Globus pallidus (tissue), 1 donor: ENCODE results near the gene BCR.

Experiments
- DNase-seq: peaks from one replicate; pipeline ENCODE4 v3.0.0-alpha.2; 2015; ENCODE audit warnings: low spot score

The BCR gene

DNA sequence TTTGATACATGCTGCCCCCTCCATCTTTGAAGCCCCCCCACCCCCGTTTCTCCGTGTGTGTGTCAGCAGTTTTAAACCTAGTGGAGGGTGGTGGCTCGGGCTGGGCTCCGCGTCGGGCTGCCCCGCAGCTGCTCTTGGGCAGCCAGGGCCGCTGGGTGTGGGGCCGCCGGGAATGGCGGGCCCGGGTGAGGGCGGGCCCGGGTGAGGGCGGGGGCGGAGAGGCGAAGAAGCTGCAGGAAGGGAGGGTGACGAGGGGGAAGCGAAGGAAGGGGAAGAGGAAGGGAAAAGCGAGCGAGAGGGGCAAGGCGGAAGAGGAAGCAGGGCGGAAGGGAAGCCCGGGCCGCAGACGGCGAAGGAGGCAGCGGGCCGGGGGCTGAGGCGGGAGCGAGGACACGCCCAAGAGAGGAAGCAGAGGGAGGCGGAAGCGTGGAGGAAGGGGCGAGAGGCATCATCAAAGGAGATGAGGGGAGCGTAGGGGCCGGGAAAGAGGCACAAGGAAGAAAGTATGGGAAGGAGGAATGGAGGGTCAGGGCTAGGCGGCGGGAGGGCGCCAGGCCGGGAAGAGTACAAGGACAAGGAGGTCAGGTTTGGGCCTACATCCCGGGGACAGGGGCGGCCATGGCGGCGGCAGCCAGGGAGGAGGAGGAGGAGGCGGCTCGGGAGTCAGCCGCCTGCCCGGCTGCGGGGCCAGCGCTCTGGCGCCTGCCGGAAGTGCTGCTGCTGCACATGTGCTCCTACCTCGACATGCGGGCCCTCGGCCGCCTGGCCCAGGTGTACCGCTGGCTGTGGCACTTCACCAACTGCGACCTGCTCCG is 82.4 kb downstream of the BCR start:
- DNase-seq: no peak

DNA sequence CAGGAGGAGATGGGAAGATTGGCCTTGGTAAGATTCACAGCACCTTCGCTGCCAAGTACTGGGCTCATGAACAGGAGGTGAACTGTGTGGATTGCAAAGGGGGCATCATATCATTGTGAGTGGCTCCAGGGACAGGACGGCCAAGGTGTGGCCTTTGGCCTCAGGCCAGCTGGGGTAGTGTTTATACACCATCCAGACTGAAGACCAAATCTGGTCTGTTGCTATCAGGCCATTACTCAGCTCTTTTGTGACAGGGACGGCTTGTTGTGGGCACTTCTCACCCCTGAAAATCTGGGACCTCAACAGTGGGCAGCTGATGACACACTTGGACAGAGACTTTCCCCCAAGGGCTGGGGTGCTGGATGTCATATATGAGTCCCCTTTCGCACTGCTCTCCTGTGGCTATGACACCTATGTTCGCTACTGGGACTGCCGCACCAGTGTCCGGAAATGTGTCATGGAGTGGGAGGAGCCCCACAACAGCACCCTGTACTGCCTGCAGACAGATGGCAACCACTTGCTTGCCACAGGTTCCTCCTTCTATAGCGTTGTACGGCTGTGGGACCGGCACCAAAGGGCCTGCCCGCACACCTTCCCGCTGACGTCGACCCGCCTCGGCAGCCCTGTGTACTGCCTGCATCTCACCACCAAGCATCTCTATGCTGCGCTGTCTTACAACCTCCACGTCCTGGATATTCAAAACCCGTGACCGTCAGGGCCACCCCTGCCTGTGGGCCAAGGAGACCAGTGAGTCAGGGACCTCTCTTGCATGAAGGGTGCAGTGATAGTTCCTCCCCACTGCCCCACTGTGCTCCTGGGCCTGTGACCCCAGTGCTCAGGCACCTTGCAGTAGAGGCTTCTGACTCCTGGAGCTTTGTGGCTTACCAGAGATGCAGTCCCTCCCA is 83.6 kb downstream of the BCR start:
- no peak for DNase-seq

GRCh38 chr22:23264610-23265367 is 84.5 kb downstream of the BCR start:
- no peak for DNase-seq

- DNase-seq: no peak
Measured at GRCh38 chr22:23265368-23265700, 85.0 kb downstream of the BCR start.

- no peak for DNase-seq
Measured at GRCh38 chr22:23266780-23267179, 86.5 kb downstream of the BCR start.

DNA sequence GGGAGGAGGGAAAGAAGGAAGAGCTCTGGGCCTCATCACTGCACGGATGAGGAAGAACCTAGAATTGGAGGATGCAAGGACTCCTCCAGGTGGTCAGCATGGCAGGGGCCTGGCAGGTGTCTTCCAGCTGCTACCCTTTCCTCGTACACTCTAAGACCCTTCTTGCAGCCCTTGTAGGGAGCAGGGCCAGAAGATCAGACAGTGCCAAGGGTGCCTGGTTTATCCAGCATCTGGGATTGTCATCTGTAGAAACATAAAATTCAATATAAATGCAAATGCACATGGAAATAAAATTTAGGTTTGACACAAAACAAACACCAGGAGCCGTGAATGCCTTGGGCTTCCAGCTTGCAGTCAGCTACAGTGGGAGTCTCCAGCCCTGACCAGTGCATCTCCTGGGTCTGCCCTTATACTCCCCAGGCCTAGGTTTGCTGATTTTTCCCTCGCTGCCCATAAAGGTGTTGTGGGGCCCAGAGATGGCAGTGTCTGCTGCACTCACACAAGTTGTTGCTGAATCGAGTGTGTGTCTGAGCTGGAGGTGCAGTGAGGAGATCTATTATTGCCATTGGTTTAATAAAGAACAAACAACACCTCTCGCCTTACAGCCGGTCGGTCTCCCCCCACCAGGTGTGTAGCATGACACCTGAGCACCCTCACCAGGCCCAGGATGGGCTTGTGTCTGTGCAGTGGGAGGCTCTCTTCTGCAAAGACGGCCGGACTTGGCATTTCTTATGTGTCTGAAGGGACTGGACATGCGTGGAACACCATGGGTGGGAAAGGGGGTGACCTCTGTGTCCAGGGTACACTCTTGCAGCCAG is 87.1 kb downstream of the BCR start:
- no peak for DNase-seq

DNA sequence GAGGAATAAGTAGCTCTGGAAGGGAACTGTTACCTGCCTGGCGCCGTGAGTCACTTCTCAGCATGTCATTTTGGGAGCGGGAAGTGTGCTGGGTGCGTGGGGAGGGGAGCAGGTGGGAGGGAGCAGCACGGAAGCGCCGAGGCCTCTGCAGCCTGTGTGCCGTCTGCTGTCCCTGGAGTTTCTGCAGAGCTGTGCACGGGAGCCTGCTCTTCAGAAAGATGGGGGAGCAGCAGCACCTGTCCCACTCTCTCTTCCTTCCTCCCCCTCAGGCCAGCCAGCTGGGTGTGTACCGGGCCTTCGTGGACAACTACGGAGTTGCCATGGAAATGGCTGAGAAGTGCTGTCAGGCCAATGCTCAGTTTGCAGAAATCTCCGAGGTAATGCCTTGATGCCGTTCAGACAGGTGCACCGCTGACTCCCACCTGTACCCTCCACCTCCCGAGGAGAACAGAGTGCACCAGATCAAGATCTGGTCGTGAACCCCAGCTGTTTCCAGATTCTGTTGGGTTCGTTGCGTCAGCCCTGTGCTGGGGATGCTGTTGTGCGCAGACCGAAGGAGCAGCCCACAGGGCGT is 87.9 kb downstream of the BCR start:
- no peak for DNase-seq

GRCh38 chr22:23268877-23269276 is 88.6 kb downstream of the BCR start:
- no peak for DNase-seq

- no peak for DNase-seq
Measured at GRCh38 chr22:23269441-23270211, 89.3 kb downstream of the BCR start.

- DNase-seq: peak; percentile 41
Measured at GRCh38 chr22:23270212-23270733, 90.0 kb downstream of the BCR start.

- DNase-seq: no peak
Measured at GRCh38 chr22:23270798-23271596, 90.7 kb downstream of the BCR start.

DNA sequence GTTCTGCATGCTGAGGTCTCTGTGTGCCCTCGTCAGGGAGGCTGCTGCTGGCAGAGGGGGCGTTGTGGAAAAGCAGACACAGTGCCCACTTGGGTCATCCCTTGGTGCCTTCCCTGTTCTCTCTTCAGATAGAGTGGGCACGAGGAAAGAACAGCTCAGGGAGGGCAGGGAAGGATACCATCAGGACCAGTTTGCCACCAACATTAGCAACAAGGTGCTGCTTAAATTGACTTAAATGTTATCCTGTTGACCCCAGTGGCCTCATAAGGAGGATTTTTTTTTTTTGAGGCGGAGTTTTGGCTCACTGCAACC is 91.2 kb downstream of the BCR start:
- DNase-seq: no peak

DNA sequence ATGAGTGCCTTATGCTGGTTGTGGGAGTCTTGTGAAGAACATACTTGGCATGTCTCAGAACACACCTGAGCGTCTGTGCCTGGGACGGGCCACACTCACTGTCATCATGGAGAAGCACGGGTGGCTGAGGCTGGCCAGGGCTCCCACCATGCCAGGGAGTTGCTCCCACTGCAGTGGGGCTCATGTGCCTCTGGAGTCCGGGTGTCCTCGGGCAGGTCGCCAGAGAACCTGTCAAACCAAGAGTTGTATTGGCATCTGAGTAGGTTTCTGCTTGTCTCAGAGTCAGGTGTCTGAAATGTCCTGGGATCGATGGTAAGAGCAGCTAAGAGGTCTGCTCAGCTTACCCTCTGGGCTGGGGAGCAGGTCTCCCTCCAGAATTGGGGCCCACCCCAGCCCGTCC is 92.1 kb downstream of the BCR start:
- DNase-seq: no peak

GRCh38 chr22:23272834-23273233 is 92.5 kb downstream of the BCR start:
- DNase-seq: no peak

GRCh38 chr22:23273445-23274145 is 93.3 kb downstream of the BCR start:
- no peak for DNase-seq

GRCh38 chr22:23274146-23274526 is 93.8 kb downstream of the BCR start:
- DNase-seq: no peak

DNA sequence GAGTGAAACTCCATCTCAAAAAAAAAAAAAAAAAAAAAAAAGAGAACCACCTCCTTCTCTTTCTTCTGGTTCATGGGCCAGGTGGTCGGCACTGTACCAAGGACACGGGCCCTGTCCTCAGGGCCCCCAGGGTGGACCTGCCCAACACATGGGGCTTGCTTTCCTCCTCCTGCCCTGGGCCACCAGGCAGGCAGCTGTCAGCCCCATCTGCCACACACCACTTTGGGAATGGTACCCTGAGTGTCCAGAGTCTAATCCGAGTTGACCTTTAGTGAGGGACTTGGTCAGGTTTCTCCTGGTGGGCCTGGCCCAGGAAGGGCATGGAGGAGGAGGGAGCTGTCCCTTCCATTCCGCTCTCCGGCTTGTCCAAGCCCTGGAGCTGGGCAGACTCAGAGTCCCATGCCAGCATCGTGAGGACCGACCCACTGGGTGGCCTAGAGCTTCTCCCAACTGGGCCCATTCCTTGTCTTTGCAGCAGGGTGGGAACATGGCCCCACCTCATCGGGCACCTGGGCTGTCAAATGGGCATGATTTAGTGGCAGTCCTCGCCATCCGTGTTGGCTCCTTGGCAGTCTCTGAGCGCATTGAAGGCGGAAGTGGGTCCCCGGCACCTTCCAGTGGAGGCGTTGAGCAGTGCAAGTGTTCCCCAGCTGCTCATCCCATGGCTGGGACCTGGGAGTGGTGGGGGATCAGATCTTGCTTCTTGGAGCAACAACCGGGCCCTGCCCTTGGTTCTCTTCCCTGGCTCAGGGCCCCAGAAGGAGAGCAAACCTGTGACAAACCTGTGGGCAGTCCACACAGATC is 94.8 kb downstream of the BCR start:
- DNase-seq: no peak

DNA sequence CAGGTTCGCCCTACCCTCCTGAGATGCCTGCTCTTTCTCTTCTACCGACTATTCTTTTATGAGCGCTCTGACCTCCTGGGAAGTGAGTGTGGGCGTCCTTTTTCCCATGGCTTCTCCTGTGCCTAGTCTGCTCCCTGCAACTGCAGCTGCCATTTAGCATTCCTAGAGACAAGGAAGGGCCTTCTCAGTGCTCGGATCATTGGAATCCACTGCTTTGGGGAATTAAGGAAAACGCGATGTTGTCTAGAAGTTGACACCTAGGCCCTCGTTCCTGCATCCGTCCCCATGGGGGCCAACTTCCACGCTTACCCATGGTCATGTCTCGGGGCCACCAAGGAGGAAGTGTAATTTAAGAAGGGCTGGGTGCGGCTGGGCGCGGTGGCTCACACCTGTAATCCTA is 95.4 kb downstream of the BCR start:
- no peak for DNase-seq
